Loucy (cell line): Measurements from ENCODE around the gene SCUBE2.
A peak's percentile ranks its signal among the peaks of the same experiment; 100 is the strongest.

ENCODE experiments used
- H2AFZ ChIP-seq: fragments of 200-600 bp; sonication (generic); 2 replicates; pipeline ENCODE4 v1.6.0; 2016; ENCODE audit warnings: antibody characterized with exemption, mild to moderate bottlenecking, low read length, moderate library complexity
- H3F3A ChIP-seq: fragments of 200-600 bp; 2 replicates; pipeline ENCODE4 v1.6.0; 2016; ENCODE audit warnings: antibody characterized with exemption, low read depth, mild to moderate bottlenecking
- H3K27me3 ChIP-seq: fragments of 200-600 bp; sonication (generic); 2 replicates; pipeline ENCODE4 v1.6.1; 2014; ENCODE audit warnings: low read length, mild to moderate bottlenecking; ENCODE audit not compliant: insufficient read depth, poor library complexity, severe bottlenecking
- H3K36me3 ChIP-seq: fragments of 200-600 bp; sonication (generic); 2 replicates; pipeline ENCODE4 v1.6.1; 2016; ENCODE audit warnings: low read length; ENCODE audit not compliant: insufficient read depth
- H3K4me1 ChIP-seq: fragments of 200-600 bp; sonication (generic); 2 replicates; pipeline ENCODE4 v1.5.1; 2014; ENCODE audit warnings: low read length, mild to moderate bottlenecking; ENCODE audit not compliant: insufficient read depth, poor library complexity, severe bottlenecking
- H3K4me2 ChIP-seq: fragments of 200-600 bp; sonication (generic); 2 replicates; pipeline ENCODE4 v1.6.0; 2014; ENCODE audit warnings: antibody characterized with exemption, low read length, low read depth, mild to moderate bottlenecking; ENCODE audit not compliant: poor library complexity, severe bottlenecking
- H3K4me3 ChIP-seq: fragments of 200-600 bp; sonication (generic); 2 replicates; pipeline ENCODE4 v1.5.1; 2014; ENCODE audit warnings: low read length, mild to moderate bottlenecking, mixed read lengths; ENCODE audit not compliant: poor library complexity, severe bottlenecking
- H3K79me2 ChIP-seq: fragments of 200-600 bp; sonication (generic); 2 replicates; pipeline ENCODE4 v1.6.1; 2014; ENCODE audit warnings: low read length; ENCODE audit not compliant: insufficient read depth
- H3K9ac ChIP-seq: fragments of 200-600 bp; sonication (generic); 2 replicates; pipeline ENCODE4 v1.6.0; 2014; ENCODE audit warnings: mild to moderate bottlenecking, low read depth, low read length, moderate library complexity; ENCODE audit not compliant: poor library complexity, severe bottlenecking
- H3K9me2 ChIP-seq: fragments of 200-600 bp; sonication (generic); replicated peaks from 2 replicates; pipeline ENCODE4 v1.6.1; 2016; ENCODE audit warnings: low read depth, low read length, mixed read lengths
- H3K9me3 ChIP-seq: fragments of 200-600 bp; sonication (generic); 2 replicates; pipeline ENCODE4 v1.6.1; 2014; ENCODE audit warnings: mild to moderate bottlenecking, antibody characterized with exemption, low read length, low read depth; ENCODE audit not compliant: insufficient read depth
- H4K20me1 ChIP-seq: fragments of 200-600 bp; sonication (generic); 2 replicates; pipeline ENCODE4 v1.6.0; 2014; ENCODE audit warnings: antibody characterized with exemption, low read length, mild to moderate bottlenecking; ENCODE audit not compliant: insufficient read depth, poor library complexity, severe bottlenecking
- CTCF ChIP-seq: fragments of 200-600 bp; sonication (generic); conservative IDR thresholded peaks from 2 replicates; pipeline ENCODE4 v1.5.1; 2014; ENCODE audit warnings: mild to moderate bottlenecking, antibody characterized with exemption, low read length
- EZH2phosphoT487 ChIP-seq: fragments of 200-600 bp; IDR thresholded peaks from 2 replicates; pipeline ENCODE4 v1.6.1; 2018; ENCODE audit warnings: antibody characterized with exemption, mild to moderate bottlenecking, moderate library complexity, borderline replicate concordance

The SCUBE2 gene

DNA sequence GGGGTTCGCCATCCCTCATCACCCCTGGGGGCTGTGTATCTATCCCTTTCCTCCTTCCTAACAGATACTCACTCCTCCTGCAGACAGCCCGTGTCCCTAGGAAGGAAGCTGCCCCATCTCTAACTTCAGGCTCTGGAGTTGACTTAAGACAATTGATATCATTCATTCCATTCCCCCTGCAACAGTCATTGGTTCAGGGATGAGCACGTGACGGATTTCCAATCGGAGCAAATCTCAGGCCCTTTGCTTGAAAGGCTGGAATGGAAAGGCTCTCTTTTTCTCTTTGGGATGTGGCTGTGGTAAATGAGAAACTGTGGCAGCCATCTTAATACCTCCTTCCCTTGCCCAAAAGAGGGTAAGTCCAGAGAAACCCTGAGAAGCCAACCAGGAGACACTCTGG, 5.0 kb upstream of the SCUBE2 start:
- Histone ChIP-seq H3K9ac (no peak overlapping the region), H4K20me1 (no peaks in the 10 kb centered on the region), H3K9me2 (no peaks in the 10 kb centered on the region), H3K4me3 (no peak overlapping the region), H3K4me2 (no peak overlapping the region), H3F3A (no peaks in the 10 kb centered on the region), H3K9me3 (no peaks in the 10 kb centered on the region), H2AFZ (no peak overlapping the region), H3K79me2 (no peaks in the 10 kb centered on the region), H3K36me3 (no peaks in the 10 kb centered on the region), H3K27me3 (no peaks in the 10 kb centered on the region), H3K4me1 (no peaks in the 10 kb centered on the region)
- TF ChIP-seq CTCF (no peak), EZH2phosphoT487 (no peak)

GRCh38 chr11:9095421-9095820, 4.0 kb upstream of the SCUBE2 start:
- no peak overlapping the region for H3K9ac ChIP-seq
- TF ChIP-seq EZH2phosphoT487 = no peak
- TF ChIP-seq CTCF = peak; percentile 58
- no peaks in the 10 kb centered on the region for H3K79me2 ChIP-seq
- no peak overlapping the region for H2AFZ ChIP-seq
- no peaks in the 10 kb centered on the region for H3K36me3 ChIP-seq
- H3K27me3 ChIP-seq = no peaks in the 10 kb centered on the region
- H3K9me2 ChIP-seq = no peaks in the 10 kb centered on the region
- no peaks in the 10 kb centered on the region for H4K20me1 ChIP-seq
- H3K4me3 ChIP-seq = no peak overlapping the region
- no peaks in the 10 kb centered on the region for H3K4me1 ChIP-seq
- no peaks in the 10 kb centered on the region for H3K9me3 ChIP-seq
- H3F3A ChIP-seq = no peaks in the 10 kb centered on the region
- no peak overlapping the region for H3K4me2 ChIP-seq

- no peaks in the 10 kb centered on the region for H4K20me1 ChIP-seq
- no peak overlapping the region for H3K9ac ChIP-seq
- H3K79me2 ChIP-seq = no peaks in the 10 kb centered on the region
- H3K4me1 ChIP-seq = no peaks in the 10 kb centered on the region
- H2AFZ ChIP-seq = no peak overlapping the region
- no peak overlapping the region for H3K4me2 ChIP-seq
- no peaks in the 10 kb centered on the region for H3K36me3 ChIP-seq
- TF ChIP-seq EZH2phosphoT487 = no peak
- TF ChIP-seq CTCF = no peak
- H3F3A ChIP-seq = no peaks in the 10 kb centered on the region
- H3K9me2 ChIP-seq = no peaks in the 10 kb centered on the region
- H3K4me3 ChIP-seq = no peak overlapping the region
- no peaks in the 10 kb centered on the region for H3K27me3 ChIP-seq
- H3K9me3 ChIP-seq = no peaks in the 10 kb centered on the region
These were observed 3.0 kb upstream of the SCUBE2 start for GRCh38 chr11:9094420-9094819.
